Measurements from ENCODE around the gene LRRC34. TPM values are rescaled to one million over a fixed set of nuclear protein-coding genes. Genes with fewer than 3 reads are reported as not detected.

The LRRC34 gene
- total and polyA plus RNA-seq, 9 of the 15 experiments (the other 6 are each of a cell fraction or from before 2014, with no cell fraction given), result 0.17 to 0.30 TPM; not detected in 7

- TF ChIP-seq CXXC5 (CRISPR knock-in tag; IDR thresholded peaks at IDR 0.05) (peak; percentile 43; the same call in 1 of the 2 replicates), THAP7 (CRISPR knock-in tag; IDR thresholded peaks at IDR 0.05) (no peak), EP400 (IDR thresholded peaks at IDR 0.05) (peak; percentile 57; the same call in 1 of the 2 replicates), KHSRP (IDR thresholded peaks at IDR 0.05) (no peak), CBX3 (IDR thresholded peaks at IDR 0.05; ENCODE audit: borderline replicate concordance in 1 of 2, low read length in 2 of 2) (peak in 1 of 2 experiments; percentile 51; a peak in 1 of 3 replicates), TRIM24 (IDR thresholded peaks at IDR 0.05) (peak in 1 of 2 experiments; percentile 60; a peak in 1 of 4 replicates), ZNF445 (CRISPR knock-in tag; IDR thresholded peaks at IDR 0.05; ENCODE audit: low read depth) (no peak), ZNF584 (CRISPR knock-in tag; IDR thresholded peaks at IDR 0.05; ENCODE audit: low read depth) (no peak), ZNF174 (CRISPR knock-in tag; IDR thresholded peaks at IDR 0.05) (no peak), GTF3C2 (IDR thresholded peaks at IDR 0.05; ENCODE audit: borderline replicate concordance, extremely low read depth, insufficient read length) (peak; percentile 74), ETS1 (conservative IDR thresholded peaks at IDR 0.05; ENCODE audit: control insufficient read depth, low read depth, low read length) (peak; percentile 63; the same call in 1 of the 2 replicates), HMGN3 (IDR thresholded peaks at IDR 0.05; ENCODE audit: borderline replicate concordance, extremely low read depth, insufficient read length, low read depth, low read length) (no peak), TBL1XR1 (IDR thresholded peaks at IDR 0.05; ENCODE audit: low read length in 2 of 2) (peak in 1 of 2 experiments; percentile 64; a peak in 1 of 4 replicates), FOXJ2 (tag; IDR thresholded peaks at IDR 0.05) (0 out of 2 replicates have a peak, but pooled peaks have one; percentile 56), ZBTB8A (IDR thresholded peaks at IDR 0.05; ENCODE audit: partially characterized antibody) (peak; percentile 80), SRSF9 (IDR thresholded peaks at IDR 0.05; ENCODE audit: borderline replicate concordance, low read depth, low read length) (no peak), ZFPM2 (CRISPR knock-in tag; IDR thresholded peaks at IDR 0.05) (no peak), MEF2A (IDR thresholded peaks at IDR 0.05; ENCODE audit: control insufficient read depth, low read depth, low read length) (no peak), ARNT (IDR thresholded peaks at IDR 0.05) (peak; percentile 85 to 90; a peak in 2 of 4 replicates), ZNF146 (CRISPR knock-in tag; IDR thresholded peaks at IDR 0.05; ENCODE audit: unreplicated experiment) (no peak), CGGBP1 (CRISPR knock-in tag; IDR thresholded peaks at IDR 0.05) (no peak), CC2D1A (IDR thresholded peaks at IDR 0.05) (no peak)
Observed at GRCh38 chr3:169771497-169772304, 41.0 kb downstream of the LRRC34 start (continued).
